Astrocyte (in vitro differentiated cells and primary cell): ENCODE results near the gene TP53AIP1. TPM values are rescaled to one million over a fixed set of nuclear protein-coding genes. Genes with fewer than 3 reads are reported as not detected.

Experiments
- DNase-seq: peaks from one replicate; pipeline ENCODE4 v3.0.0-alpha.2; 2010; ENCODE audit warnings: low read depth
- FAIRE-seq: peaks from 2 replicates; lab custom pipeline; 2011; peaks lifted over from hg19 to GRCh38; lab: Jason Lieb, UNC
- H2AFZ ChIP-seq: 2 replicates; pipeline ENCODE4 v1.6.0; 2012; ENCODE audit warnings: low read depth, low read length, inconsistent platforms
- H3K27ac ChIP-seq: 2 replicates; pipeline ENCODE4 v1.5.1; 2011; ENCODE audit warnings: low read depth, low read length, inconsistent platforms
- H3K27me3 ChIP-seq: 2 replicates; pipeline ENCODE4 v1.6.0; 2011; ENCODE audit warnings: low read length, inconsistent platforms; ENCODE audit not compliant: insufficient read depth
- H3K36me3 ChIP-seq: 2 replicates; pipeline ENCODE4 v1.5.1; 2011; ENCODE audit warnings: low read length, inconsistent platforms; ENCODE audit not compliant: insufficient read depth
- H3K4me1 ChIP-seq: 2 replicates; pipeline ENCODE4 v1.5.1; 2011; ENCODE audit warnings: low read length, inconsistent platforms; ENCODE audit not compliant: insufficient read depth
- H3K4me2 ChIP-seq: 2 replicates; pipeline ENCODE4 v1.6.0; 2012; ENCODE audit warnings: low read length, inconsistent platforms
- H3K4me3 ChIP-seq: 2 replicates; pipeline ENCODE4 v1.5.1; 2011; ENCODE audit warnings: low read depth, mild to moderate bottlenecking, low read length, inconsistent platforms; ENCODE audit not compliant: insufficient read depth
- H3K79me2 ChIP-seq: 2 replicates; pipeline ENCODE4 v1.6.0; 2012; ENCODE audit warnings: mild to moderate bottlenecking, low read length, inconsistent platforms; ENCODE audit not compliant: insufficient read depth
- H3K9ac ChIP-seq: 2 replicates; pipeline ENCODE4 v1.6.0; 2012; ENCODE audit warnings: mild to moderate bottlenecking, low read length, inconsistent platforms
- H3K9me3 ChIP-seq: 2 replicates; pipeline ENCODE4 v1.5.1; 2012; ENCODE audit warnings: low read depth, mild to moderate bottlenecking, low read length, inconsistent platforms; ENCODE audit not compliant: insufficient read depth
- H4K20me1 ChIP-seq: 2 replicates; pipeline ENCODE4 v1.6.0; 2012; ENCODE audit warnings: low read length, inconsistent platforms; ENCODE audit not compliant: insufficient read depth
- H3K27ac Mint-ChIP-seq: one replicate; pipeline ENCODE4 v1.8.0; 2021; ENCODE audit warnings: mild to moderate bottlenecking, mixed read lengths; ENCODE audit not compliant: unreplicated experiment
- H3K27me3 Mint-ChIP-seq: one replicate; pipeline ENCODE4 v1.8.0; 2021; ENCODE audit warnings: low read depth, mixed read lengths; ENCODE audit not compliant: unreplicated experiment
- H3K36me3 Mint-ChIP-seq: one replicate; pipeline ENCODE4 v1.8.0; 2021; ENCODE audit warnings: low read depth, mixed read lengths; ENCODE audit not compliant: unreplicated experiment
- H3K4me1 Mint-ChIP-seq: one replicate; pipeline ENCODE4 v1.8.0; 2021; ENCODE audit warnings: low read depth, mixed read lengths; ENCODE audit not compliant: unreplicated experiment
- H3K4me3 Mint-ChIP-seq: one replicate; pipeline ENCODE4 v1.8.0; 2021; ENCODE audit warnings: mild to moderate bottlenecking, moderate library complexity, mixed read lengths; ENCODE audit not compliant: unreplicated experiment
- H3K9me3 Mint-ChIP-seq: one replicate; pipeline ENCODE4 v1.8.0; 2021; ENCODE audit warnings: mild to moderate bottlenecking, mixed read lengths; ENCODE audit not compliant: unreplicated experiment
- EZH2 ChIP-seq: IDR thresholded peaks from 2 replicates; pipeline ENCODE4 v1.6.1; 2012; ENCODE audit warnings: mild to moderate bottlenecking, low read length, inconsistent platforms; ENCODE audit not compliant: insufficient read depth
- total RNA-seq: library from RNA; stranded (reverse); gene quantifications from 2 replicates; pipeline ENCODE4 v1.2.1, GENCODE V29; 2021
- TF ChIP-seq, protein P1 (sequence below): IDR thresholded peaks from 2 replicates; pipeline ENCODE4 v1.5.1; 2011; ENCODE audit warnings: low read depth, mild to moderate bottlenecking, inconsistent platforms, low read length, moderate library complexity; ENCODE audit not compliant: insufficient read depth

Gene TP53AIP1
- total RNA-seq, 1 donor from 2014 or later: 0.20 TPM

DNA sequence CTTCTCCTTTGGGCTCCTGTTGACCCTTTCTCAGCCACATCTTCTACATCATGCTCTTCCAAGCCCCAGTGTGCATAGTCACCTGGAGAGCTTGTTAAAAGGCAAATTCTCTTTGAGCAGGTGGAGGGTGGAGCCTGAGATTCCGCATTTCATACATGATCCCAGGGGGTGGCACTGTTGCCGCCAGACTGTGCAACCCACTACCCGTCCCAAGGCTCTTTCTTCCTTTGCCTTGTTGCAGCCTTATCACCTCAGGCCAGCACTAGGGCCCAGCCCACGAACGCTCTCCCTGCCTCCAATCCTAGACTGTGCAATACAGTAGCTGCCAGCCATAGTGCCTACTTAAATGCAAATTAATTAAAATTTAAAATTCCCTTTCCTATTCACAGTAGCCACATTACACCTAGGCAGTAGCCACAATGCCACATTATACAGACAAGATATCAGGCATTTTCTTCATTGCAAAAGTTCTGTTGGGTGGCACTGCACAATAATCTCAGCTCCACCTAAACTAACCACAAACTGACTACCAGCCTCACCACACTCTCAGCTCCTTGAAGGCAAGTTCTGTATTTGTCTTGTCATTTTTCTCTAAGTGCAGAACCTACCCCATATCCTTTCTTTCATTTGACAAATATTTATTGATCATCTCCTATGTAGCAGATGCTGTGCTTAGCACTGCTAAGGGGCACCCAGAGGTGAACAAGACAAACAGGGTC, 56.1 kb downstream of the TP53AIP1 start:
- H3K9me3 ChIP-seq: no peaks in the 10 kb centered on the region
- H3K27me3 ChIP-seq: peaks cover 59% of the 10 kb centered on the region
- no peaks in the 10 kb centered on the region for H3K36me3 ChIP-seq
- H2AFZ ChIP-seq: no peak overlapping the region
- Mint-ChIP-seq H3K27me3 (peaks cover 58% of the 10 kb centered on the region), H3K9me3 (no peaks in the 10 kb centered on the region), H3K4me1 (peaks cover 3% of the 10 kb centered on the region), H3K4me3 (no peak overlapping the region), H3K27ac (no peak overlapping the region), H3K36me3 (no peaks in the 10 kb centered on the region)
- H3K4me3 ChIP-seq: no peak overlapping the region
- peaks cover 8% of the 10 kb centered on the region for H3K4me1 ChIP-seq
- no peaks in the 10 kb centered on the region for H3K79me2 ChIP-seq
- FAIRE-seq (no peak), DNase-seq (no peak)
- TF ChIP-seq, protein P1, sequence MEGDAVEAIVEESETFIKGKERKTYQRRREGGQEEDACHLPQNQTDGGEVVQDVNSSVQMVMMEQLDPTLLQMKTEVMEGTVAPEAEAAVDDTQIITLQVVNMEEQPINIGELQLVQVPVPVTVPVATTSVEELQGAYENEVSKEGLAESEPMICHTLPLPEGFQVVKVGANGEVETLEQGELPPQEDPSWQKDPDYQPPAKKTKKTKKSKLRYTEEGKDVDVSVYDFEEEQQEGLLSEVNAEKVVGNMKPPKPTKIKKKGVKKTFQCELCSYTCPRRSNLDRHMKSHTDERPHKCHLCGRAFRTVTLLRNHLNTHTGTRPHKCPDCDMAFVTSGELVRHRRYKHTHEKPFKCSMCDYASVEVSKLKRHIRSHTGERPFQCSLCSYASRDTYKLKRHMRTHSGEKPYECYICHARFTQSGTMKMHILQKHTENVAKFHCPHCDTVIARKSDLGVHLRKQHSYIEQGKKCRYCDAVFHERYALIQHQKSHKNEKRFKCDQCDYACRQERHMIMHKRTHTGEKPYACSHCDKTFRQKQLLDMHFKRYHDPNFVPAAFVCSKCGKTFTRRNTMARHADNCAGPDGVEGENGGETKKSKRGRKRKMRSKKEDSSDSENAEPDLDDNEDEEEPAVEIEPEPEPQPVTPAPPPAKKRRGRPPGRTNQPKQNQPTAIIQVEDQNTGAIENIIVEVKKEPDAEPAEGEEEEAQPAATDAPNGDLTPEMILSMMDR: peak; percentile 11
- no peak for TF ChIP-seq EZH2
- no peak overlapping the region for H3K9ac ChIP-seq
- H4K20me1 ChIP-seq: no peaks in the 10 kb centered on the region
- H3K27ac ChIP-seq: no peak overlapping the region
- no peak overlapping the region for H3K4me2 ChIP-seq

Other genes starting within 250 kb of the TP53AIP1 start
- gene FLI1, start 248.8 kb downstream of the TP53AIP1 start, total RNA-seq: 15.0 and 15.6 TPM in 2 replicates
- gene KCNJ1, start 75.6 kb downstream of the TP53AIP1 start, total RNA-seq: 0.14 TPM in 1 of 2 replicates, not detected in the other
- 1.4 TPM in 2 replicates for gene KCNJ5, start 51.5 kb downstream of the TP53AIP1 start, total RNA-seq
- gene ARHGAP32, start 249.5 kb upstream of the TP53AIP1 start, total RNA-seq: 20.6 and 21.6 TPM in 2 replicates